Smooth muscle cell of bladder (primary cell): ENCODE data around the gene BAD. TPM values are rescaled to one million over a fixed set of nuclear protein-coding genes. Genes with fewer than 3 reads are reported as not detected.

Source experiments
- total RNA-seq: library from RNA; depleted of rRNA; stranded (reverse); fragments of >200 nt; gene quantifications from 2 replicates; pipeline ENCODE4 v1.2.3, GENCODE V29; 2014

Gene BAD
- 53.1 and 58.2 TPM in 2 replicates for total RNA-seq

DNA sequence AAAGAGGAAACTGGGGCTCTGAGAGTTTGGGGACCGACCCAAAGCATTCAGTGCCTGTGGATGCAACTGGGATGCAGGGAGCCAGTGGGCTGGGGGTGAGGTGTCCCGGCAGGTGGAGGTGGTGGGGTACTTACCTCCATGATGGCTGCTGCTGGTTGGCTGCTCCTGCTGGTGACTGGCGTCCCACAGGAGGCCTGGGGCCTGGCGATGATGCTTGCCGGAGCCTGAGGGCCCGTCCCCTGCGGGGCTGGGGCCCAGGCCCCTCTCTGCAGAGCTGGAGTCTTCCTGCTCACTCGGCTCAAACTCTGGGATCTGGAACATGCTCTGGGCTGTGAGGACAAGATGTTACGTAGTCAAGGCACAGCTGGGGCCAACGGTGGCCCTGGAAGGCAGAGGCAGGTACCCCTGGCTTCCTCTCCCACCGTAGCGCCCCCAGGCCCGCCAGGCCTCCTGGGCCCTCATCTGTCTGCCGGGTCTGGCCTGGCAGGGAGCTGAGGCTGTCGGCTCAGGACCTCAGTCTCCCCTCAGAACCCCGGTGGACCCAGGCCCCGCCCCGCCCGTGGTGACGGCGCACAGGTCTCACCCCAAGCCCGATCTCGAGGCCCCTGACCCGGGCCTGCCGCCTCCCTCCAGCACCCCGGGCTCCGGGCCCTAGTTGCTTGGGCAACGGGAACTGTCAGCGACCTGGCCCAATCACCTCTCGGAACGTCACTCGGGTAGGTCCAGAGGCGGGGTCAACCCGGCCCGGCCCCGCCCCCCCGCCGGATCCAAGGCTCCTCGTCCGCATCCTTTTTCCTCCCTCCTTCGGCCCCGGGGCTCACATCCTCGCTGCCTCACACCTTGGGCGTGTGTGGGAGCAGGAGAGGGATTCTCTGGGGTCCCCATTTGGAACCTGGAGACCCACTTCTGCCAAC lies at the start of gene BAD:
TSS of gene BAD (minus strand) at position 618 of the 914 bp plus-strand sequence. CDS start at position 321, 297 bp downstream.

DNA sequence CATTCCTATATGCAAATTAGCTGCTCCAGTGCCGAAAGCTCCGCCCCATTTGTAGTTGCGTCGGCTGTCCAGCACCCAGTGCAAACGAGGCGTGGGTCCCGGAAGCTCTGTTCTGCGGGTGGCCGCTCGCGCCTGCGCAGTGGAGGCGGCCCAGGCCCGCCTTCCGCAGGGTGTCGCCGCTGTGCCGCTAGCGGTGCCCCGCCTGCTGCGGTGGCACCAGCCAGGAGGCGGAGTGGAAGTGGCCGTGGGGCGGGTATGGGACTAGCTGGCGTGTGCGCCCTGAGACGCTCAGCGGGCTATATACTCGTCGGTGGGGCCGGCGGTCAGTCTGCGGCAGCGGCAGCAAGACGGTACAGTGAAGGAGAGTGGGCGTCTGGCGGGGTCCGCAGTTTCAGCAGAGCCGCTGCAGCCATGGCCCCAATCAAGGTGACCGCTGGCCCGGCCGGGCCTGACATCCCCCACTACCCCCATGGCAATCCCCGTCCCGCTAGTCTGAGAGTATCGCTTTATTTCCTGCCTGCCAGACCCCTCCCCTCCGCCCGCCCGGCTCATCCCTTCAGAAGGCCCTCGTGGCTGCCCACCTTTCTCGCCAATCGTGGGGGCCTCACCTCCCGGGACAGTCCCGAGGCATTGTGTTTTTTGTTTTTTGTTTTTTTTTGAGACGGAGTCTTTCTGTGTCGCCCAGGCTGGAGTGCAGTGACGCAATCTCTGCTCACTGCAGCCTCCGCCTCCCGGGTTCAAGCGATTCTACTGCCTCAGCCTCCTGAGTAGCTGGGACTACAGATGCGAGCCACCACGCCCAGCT lies 33.7 kb upstream of the BAD start, which contains the start of gene PRDX5:
TSS of gene PRDX5 (plus strand) at position 161 of the 805 bp plus-strand sequence. CDS start at position 256, 95 bp downstream.

DNA sequence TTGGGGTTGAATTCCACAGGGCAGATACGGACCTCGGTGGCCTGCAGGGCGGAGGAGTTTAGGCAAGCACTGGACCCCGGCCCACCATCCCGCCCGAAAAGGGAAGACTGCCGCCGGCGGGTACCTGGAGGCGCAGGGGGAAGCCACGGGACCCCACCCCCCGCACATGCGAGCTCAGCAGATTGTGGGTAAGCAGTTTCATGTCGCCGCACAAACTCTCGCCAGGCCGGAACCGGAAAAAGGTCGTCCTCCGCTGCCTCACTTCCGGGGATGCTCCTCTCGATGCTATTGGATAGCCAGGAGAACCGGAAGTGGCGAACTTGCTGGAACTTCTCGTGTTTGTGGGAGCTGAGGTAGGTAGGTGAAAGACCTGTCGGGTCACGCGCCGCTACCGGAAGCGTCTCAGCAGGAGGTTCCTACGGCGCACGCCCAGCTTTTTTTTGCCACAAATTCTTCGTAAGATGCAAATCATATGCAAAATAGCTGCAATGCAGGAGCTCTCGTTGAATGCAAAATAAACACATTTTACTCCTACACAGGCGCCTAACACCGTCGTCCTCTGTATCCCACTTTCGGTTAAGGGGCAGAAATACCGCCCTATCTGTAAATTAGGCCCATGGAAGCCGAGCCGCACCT lies 33.0 kb upstream of the BAD start, which contains the start of gene TRMT112:
TSS of gene TRMT112 (minus strand) at position 235 of the 636 bp plus-strand sequence. CDS start at position 202, 33 bp downstream.

DNA sequence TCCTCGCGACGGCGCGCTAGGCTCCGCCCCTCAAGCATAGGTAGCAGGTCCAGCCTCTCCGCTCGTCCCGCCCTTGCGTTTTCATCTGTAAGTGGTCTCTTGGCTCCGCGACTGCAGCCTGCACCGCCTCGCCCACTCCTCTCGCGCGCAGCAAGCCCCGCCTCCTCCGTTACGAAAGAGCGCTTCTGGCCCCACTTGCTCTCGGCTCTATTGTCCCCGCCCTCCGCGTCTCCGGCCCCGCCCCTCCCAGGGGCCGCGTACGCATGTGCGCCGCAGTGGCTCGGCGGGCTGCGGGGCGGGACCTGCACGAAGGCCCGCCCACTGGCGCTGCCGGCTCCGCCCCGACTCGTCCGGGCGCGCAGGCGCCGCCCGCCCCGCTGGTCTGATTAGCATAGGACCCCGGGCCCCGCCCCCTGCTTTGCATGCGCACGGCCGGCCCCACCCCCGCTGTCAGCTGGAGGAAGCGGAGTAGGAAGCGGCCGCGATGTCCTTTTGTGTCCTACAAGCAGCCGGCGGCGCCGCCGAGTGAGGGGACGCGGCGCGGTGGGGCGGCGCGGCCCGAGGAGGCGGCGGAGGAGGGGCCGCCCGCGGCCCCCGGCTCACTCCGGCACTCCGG lies 20.7 kb upstream of the BAD start, which contains the start of gene ESRRA:
TSS of gene ESRRA (plus strand) at position 450 of the 616 bp plus-strand sequence. CDS start 1,656 bp downstream, outside the sequence.

DNA sequence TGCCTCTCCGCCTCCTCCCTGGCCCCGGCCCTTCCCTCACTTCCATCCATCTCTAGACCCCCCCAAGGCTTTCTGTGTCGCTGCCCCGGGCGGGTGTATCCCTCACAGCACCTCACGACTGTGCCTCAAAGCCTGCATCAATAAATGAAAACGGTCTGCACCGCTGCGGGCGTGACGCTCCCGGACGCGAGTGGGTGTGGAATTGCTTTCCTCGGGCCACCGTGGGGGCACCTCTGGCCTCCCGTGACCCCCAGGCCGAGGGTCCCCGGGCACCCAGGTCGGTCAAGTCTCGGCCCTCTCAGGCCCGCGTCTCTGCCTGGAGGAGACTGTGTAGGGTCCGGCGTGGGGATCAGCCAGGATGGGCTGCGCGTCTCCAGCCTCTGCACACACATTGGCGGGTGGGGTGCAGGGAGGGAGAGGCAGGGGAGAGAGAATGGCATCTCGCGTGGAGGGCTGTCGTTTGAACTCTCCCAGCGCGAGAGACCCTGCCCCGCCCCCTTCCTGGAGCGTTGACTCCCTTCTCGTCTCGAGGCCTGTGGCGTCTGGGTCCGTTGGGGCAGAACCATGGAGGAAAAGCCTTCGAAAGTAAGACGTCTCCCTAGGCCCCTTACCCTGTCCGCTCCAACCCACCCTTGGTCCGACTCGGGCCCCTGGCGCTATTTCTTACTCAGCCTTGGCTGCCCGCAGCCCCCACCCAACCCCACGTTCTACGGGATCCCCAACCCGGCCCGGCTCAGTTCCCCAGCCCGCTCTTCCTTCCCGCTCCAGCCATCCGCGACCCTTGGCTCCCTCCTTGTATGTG lies 15.6 kb upstream of the BAD start, which contains the start of gene CATSPERZ:
TSS of gene CATSPERZ (plus strand) at position 512 of the 802 bp plus-strand sequence. CDS start at position 565, 53 bp downstream.

DNA sequence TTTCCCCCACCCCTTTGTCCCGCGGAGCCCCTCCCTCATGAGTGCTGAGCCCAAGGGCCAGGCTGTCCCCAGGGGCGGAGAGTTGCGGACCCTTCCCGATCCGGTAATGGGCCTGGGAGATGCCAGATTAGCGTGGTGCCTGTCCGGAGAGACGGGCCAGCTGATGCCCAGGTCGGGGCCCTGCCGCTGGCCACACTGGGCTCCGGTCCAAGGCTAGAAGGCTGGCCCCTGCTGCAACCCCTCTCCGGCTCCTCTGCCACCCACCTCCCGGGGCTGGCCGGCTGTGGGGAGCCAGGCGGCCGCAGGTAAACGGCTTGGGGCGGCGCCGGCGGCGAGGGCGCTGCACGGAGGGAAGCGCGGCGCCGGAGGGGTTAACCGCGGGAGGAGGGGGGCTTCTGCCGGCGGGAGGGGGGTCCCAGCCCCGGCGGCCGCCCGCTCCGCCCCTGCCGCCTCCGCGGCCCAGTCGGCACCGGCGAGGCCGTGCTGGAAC lies 6.8 kb upstream of the BAD start, which contains the start of gene KCNK4:
TSS of gene KCNK4 (plus strand) at position 41 of the 490 bp plus-strand sequence. CDS start 1,717 bp downstream, outside the sequence.

DNA sequence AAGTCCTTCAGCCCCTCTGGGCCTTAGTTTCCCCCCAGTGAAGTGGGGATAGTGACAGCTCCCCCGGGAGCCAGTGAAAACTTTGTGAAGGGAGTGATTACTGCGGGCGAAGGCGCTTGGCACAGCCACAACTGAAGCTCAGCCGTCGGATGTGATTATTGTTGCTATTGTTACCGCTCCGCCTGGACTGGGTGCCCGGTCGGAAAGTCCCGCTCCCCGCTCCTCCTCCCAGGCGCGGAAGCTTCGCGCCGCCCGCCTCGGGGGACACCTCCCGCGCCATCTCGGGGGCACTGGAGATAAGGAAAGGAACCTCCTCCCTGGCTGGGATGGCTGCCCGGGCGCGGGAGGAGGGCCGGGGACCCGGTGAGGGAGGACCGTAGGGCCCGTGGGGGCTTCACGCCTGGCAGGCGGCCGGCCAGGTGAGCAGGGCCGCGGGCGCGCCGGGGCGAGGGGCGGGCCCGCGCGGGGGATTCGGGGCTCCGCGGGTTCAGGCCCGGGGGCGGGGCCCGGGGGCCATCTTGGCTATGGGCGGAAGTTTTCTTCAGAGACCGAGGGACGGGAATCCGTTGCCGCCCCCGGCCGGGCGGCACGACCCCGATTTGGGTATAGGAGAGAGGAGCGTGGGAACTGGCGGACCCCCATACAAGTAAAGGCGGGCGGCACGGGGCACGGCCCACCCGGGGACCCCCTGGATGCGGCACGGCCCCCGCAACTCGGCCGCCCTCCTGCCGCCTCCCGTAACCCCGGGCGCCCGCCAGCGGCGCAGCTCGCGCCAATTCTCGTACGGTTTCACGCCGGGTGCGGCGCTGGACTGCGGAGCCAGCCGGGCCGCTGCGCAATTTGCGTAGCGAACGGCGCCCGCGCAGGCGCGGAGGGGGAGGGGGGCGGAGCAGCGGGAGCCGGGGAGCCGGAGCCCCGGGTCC lies 758 bp upstream of the BAD start, which contains the start of gene GPR137:
TSS of gene GPR137 (plus strand) at position 887 of the 923 bp plus-strand sequence. CDS start 677 bp downstream, outside the sequence.

DNA sequence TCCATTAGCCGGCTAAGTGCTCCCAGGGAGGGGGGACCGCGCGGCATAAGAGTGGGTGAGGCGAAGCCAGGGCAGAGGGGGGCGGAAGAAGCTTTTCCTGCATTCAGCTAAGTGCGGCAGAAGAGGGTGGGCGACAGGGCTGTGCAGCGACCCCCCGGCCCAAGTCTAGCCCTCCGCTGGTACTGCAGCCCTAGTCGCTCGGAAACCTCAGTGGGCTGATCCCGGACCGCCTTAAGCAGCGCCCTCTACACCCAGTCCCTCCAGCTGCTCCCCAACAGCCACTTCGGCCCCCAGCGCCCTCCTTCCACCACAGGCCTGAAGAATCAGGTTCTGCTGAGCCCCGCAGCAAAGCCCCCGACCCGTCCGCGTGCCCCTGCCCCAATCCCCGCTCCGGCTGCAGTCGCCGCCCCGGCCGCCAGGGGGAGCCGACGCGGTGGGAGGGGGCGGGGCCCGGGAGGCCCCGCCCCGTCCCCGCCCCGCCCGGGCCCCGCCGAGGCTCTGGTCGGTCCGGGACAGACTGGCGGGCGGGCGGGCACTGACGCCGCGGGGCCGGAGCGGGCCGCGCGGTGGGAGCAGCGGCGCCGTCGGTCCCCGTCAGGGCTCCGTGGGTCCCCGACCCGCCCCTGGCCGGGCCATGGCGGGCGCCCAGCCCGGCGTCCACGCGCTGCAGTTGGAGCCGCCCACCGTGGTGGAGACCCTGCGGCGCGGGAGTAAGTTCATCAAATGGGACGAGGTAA lies 33.3 kb downstream of the BAD start, which contains the start of gene PLCB3:
TSS of gene PLCB3 (plus strand) at position 515 of the 737 bp plus-strand sequence. CDS start at position 635, 120 bp downstream.

DNA sequence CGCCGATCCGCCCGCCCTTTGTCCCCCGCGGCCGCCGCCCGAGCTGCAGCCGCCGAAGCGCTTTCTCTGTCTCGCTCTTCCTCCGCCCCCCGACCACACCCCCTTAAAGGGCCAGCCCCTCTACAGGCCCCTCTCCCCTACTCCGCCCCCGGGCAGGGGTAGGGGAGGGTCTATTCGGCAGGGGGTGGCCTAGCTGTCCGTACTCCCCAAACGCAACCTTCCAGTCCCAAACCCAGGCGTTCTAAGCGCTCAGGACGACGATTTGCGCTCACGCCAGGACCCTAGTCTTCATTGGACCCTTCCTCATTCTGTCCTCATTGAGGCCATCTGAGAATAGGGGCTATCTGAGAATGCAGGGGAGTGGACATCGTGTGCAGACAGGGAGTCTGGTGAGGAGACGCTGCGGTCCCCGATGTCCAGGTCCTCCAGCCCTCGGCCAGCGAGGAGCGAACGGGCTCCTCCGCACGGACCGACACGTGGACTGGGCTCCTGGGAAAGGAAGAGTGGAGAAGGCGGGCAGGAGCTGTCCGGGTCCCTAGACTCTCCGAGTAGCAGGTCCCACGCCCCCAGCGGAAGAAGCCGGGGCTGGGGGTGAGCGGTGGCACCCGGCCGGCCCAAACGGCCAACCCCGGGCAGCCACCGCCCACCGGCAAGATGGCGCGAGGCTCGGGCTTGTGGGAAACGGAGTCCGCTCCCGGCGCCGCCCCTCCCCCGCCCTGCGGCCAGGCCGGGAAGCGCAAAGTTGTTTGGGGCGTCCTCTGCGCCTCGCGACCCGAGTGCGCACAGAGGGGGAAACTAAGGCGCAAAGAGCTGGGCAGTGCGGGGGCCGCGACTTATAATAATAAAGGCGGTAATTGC lies 37.4 kb downstream of the BAD start, which contains the start of gene PPP1R14B:
TSS of gene PPP1R14B (minus strand) at position 73 of the 858 bp plus-strand sequence. CDS start 270 bp downstream, outside the sequence.

DNA sequence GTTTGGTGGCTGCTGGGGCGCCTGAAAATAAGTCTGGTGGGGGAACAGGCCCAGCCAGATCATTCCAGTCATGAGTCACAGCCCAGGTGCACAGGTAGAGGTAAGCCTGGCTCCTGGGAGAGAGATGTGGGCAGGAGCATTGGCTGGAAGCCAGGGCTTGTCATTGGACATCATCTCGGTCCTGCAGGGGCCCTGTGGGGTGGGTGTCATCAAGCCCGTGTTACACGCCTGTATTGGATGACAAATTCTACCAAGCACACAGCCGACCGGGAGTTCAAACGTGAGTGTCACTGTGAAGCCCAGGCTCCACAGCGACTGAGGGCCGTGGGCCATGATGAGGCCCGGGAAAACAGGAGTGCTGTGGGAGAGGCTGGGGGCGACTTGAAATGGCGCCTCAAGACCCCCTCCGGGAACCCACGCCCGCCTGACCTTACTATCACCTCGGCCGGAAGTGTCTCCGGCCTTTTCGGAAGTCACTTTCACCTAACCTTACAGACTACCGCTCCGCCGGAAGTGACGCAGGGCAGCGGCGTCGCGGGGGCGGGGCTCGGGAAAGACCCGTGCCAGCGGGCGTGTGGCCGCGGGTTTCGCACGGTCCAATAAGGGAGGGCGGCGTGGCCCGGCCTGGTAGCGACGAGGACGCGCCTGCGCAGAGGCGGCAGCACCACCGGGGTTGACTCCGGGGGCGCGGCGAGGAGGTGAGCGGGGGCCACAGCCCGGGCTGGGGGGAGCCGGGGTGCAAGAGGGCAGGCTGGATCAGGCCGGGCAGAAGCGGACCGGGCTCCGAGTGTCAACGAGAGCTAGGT lies 43.8 kb downstream of the BAD start, which contains the start of gene FKBP2:
TSS of gene FKBP2 (plus strand) at position 661 of the 806 bp plus-strand sequence. CDS start 1,293 bp downstream, outside the sequence.

DNA sequence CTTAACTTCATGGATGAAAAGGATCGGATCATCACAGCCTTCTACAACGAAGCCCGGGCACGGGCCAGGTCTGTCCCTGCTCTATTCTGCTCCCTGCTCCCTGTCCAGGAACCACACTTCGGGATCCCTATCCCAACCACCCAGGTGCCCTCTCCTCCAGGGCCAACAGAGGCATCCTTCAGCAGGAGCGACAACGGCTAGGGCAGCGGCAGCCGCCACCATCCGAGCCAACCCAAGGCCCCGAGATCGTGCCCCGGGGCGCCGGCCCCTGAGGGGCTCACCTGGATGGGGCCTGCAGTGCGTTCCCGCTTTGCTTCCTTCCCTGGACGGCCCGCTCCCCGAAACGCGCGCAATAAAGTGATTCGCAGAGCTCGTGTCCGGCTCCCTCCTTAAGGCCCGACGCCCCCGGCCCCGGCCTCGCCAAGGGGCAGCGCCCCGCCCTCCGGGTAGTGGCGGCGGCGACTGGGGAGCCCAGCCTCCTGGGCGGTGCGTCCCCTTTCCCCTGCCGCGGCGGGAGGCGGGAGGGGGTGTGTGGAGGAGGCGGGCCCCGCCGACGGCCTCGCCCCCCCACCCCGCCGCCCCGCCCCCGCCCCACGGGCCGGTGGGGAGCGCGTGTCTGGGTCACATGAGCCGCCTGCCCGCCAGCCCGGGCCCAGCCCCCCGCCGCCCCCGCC lies 50.4 kb downstream of the BAD start, which contains the start of gene VEGFB:
TSS of gene VEGFB (plus strand) at position 672 of the 674 bp plus-strand sequence. CDS start 250 bp downstream, outside the sequence.

DNA sequence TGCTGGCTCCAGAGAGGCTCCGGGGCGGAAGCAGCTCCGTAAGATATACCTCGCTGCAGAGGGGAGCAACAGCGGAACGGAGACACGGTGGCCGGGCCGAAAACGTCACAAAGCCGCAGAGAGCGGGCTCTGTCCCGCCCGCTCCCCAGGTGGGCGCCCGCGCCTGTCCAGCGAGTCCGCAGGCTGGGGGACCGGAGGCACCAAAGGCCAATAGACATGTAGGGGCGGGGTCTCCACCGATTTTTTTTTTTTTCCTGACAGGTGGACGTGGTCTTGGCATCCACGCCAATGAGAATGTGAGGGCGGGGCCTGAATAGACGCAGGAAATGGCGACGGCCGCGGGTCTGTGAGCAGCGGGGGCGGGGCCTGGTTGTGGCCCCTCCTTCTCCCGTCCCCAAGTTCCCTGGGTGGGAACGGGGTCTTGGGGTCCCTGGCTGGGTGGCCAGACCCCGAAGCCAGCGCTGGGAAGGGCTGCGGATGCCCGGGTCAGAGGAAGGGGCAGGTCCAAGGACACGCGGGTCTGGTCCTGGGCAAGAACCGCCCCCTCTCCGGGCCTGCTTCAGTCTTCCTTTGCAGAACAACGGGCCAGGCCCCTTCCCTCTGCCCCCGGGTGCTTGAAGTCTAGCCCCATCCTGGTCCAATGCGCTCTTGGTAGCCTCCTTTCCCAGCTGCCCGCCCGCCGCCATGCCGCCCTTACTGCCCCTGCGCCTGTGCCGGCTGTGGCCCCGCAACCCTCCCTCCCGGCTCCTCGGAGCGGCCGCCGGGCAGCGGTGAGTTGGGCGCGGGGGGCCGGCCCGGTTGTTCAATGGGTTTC lies 54.1 kb downstream of the BAD start, which contains the start of gene DNAJC4:
TSS of gene DNAJC4 (plus strand) at position 378 of the 814 bp plus-strand sequence. CDS start at position 685, 307 bp downstream.

DNA sequence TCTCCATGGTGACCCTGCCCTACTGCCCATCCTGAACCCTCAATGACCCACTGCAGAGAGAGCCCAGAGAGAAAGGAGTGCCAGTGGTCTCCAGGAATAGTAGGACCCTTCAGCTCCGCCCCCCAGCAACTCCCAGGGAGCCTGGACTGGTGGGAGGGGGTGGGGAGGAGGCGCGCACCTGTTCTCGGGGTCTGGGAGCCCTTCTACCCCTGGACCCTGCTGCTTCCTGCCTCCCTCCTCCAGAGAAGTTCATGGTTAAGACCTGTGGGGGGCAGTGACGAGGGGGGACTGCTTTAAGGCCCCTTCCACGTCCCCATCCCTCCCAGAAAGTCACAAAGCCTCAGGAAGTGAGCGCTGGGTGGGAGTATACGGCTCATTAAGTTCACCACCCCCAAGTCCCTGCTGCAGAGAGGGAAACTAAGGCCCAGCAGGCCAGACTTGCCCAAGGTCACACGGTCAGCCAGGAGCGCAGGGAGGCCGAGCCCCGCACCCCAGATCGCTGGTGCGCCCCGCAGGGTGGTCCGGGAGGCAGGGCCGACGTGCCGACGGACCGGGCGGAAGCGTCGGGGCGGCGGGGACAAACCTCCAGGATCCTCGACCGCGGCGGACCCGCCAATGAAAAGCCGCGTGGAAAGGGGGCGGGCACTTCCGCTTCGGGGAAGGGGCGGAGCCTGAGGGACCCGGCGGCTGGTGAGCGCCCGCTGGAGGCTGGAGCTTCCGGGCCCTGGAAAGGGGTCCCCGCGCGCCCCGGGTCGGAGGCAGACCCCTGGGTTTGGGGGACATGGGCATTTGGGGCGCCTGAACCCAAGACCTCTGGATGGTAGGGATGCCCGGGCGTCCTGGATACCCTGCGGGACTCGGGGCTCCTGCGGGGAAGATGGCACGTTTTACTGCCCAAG lies 58.6 kb downstream of the BAD start, which contains the start of the genes NUDT22 and TRPT1:
TSS of gene NUDT22 (plus strand) at position 667 of the 899 bp plus-strand sequence. CDS start 379 bp downstream, outside the sequence.
TSS of gene TRPT1 (minus strand) at position 579 of the 899 bp plus-strand sequence. CDS start at position 253, 326 bp downstream.

